Peyer's patch (tissue), 4 donors: Measurements from ENCODE around the gene CD44. TPM values are rescaled to one million over a fixed set of nuclear protein-coding genes. Genes with fewer than 3 reads are reported as not detected.

Source experiments
- DNase-seq, 3 donors: peaks; one replicate each; pipeline ENCODE4 v3.0.0-alpha.2; 2017 to 2019
- H3K27ac ChIP-seq, 4 donors: fragments of 200-600 bp; sonication (generic); one replicate each; pipeline ENCODE4 v1.5.1; 2016 to 2019
- H3K27me3 ChIP-seq, 2 donors: fragments of 200-600 bp; sonication (generic); one replicate each; pipeline ENCODE4 v1.5.1; 2019
- H3K36me3 ChIP-seq, 3 donors: fragments of 200-600 bp; sonication (generic); one replicate each; pipeline ENCODE4 v1.5.1; 2016 to 2019
- H3K4me1 ChIP-seq, 4 donors: fragments of 200-600 bp; sonication (generic); one replicate each; pipeline ENCODE4 v1.5.1; 2016 to 2019
- H3K4me3 ChIP-seq, 4 donors: fragments of 200-600 bp; sonication (generic); 1 replicate in 3 of 4; 2 replicates in 1 of 4; pipeline ENCODE4 v1.5.1; 2016 to 2019; ENCODE audit warnings: mild to moderate bottlenecking in 1 of 4
- H3K9me3 ChIP-seq, 4 donors: fragments of 200-600 bp; sonication (generic); one replicate each; pipeline ENCODE4 v1.5.1; 2016 to 2019; ENCODE audit warnings: mild to moderate bottlenecking in 1 of 4
- CTCF ChIP-seq, 6 experiments: fragments of 450-650 bp in 4 of 6; fragments of 200-600 bp in 2 of 6; sonication (generic) in 1 of 6; IDR thresholded peaks; one replicate each; pipeline ENCODE4 v1.5.1; 2017 to 2019; ENCODE audit warnings: antibody characterized with exemption in 6 of 6, mild to moderate bottlenecking in 3 of 6, moderate library complexity in 1 of 6
- POLR2A ChIP-seq, 2 donors: fragments of 450-650 bp; IDR thresholded peaks; one replicate each; pipeline ENCODE4 v1.5.1; 2017; ENCODE audit warnings: antibody characterized with exemption in 2 of 2, mild to moderate bottlenecking in 2 of 2, moderate library complexity in 2 of 2
- total RNA-seq, 4 donors: library from RNA; depleted of rRNA; stranded (reverse); fragments of >200 nt; gene quantifications; one replicate each; pipeline ENCODE4 v1.1.0, GENCODE V29; 2016

CD44 gene
- total RNA-seq, 4 donors from 2014 or later, result 71.6 to 412 (median 130) TPM

- H3K36me3 ChIP-seq, result peaks cover 0 to 30% (median 0%) of the 10 kb centered on the region in 3 donors
- no peak for DNase-seq
- TF ChIP-seq CTCF (IDR thresholded peaks at IDR 0.05), result no peak
- no peak for TF ChIP-seq POLR2A (IDR thresholded peaks at IDR 0.05)
- H3K27me3 ChIP-seq, result no peaks in the 10 kb centered on the region
- H3K9me3 ChIP-seq, result no peaks in the 10 kb centered on the region
- H3K4me3 ChIP-seq, result no peak overlapping the region
- H3K27ac ChIP-seq, result no peak overlapping the region
- no peaks in the 10 kb centered on the region for H3K4me1 ChIP-seq
These were observed 65.6 kb downstream of the CD44 start for GRCh38 chr11:35204614-35205013.

GRCh38 chr11:35206616-35207015 lies 67.6 kb downstream of the CD44 start:
- H3K27ac ChIP-seq, result no peak overlapping the region
- H3K4me1 ChIP-seq, result no peaks in the 10 kb centered on the region
- TF ChIP-seq CTCF (IDR thresholded peaks at IDR 0.05), result no peak
- TF ChIP-seq POLR2A (IDR thresholded peaks at IDR 0.05), result no peak
- H3K4me3 ChIP-seq, result no peak overlapping the region
- H3K36me3 ChIP-seq, result peaks cover 0 to 18% (median 0%) of the 10 kb centered on the region in 3 donors
- no peaks in the 10 kb centered on the region for H3K9me3 ChIP-seq
- DNase-seq, result no peak
- H3K27me3 ChIP-seq, result no peaks in the 10 kb centered on the region

- H3K36me3 ChIP-seq, result peaks cover 0 to 14% (median 0%) of the 10 kb centered on the region in 3 donors
- H3K27ac ChIP-seq, result no peak overlapping the region
- no peak for DNase-seq
- H3K27me3 ChIP-seq, result no peaks in the 10 kb centered on the region
- TF ChIP-seq CTCF (IDR thresholded peaks at IDR 0.05), result no peak
- no peak for TF ChIP-seq POLR2A (IDR thresholded peaks at IDR 0.05)
- H3K4me3 ChIP-seq, result no peak overlapping the region
- H3K9me3 ChIP-seq, result no peaks in the 10 kb centered on the region
- H3K4me1 ChIP-seq, result no peaks in the 10 kb centered on the region
These were observed 68.8 kb downstream of the CD44 start for GRCh38 chr11:35207471-35208403.

- Histone ChIP-seq H3K36me3 (peaks cover 0 to 14% (median 0%) of the 10 kb centered on the region in 3 donors), H3K4me3 (no peak overlapping the region), H3K4me1 (no peaks in the 10 kb centered on the region), H3K9me3 (no peaks in the 10 kb centered on the region), H3K27me3 (no peaks in the 10 kb centered on the region), H3K27ac (no peak overlapping the region)
- no peak for DNase-seq
- TF ChIP-seq CTCF (IDR thresholded peaks at IDR 0.05), result no peak
- no peak for TF ChIP-seq POLR2A (IDR thresholded peaks at IDR 0.05)
These were observed 69.8 kb downstream of the CD44 start for GRCh38 chr11:35208795-35209194.

- H3K27me3 ChIP-seq, result no peaks in the 10 kb centered on the region
- TF ChIP-seq POLR2A (IDR thresholded peaks at IDR 0.05) (no peak), CTCF (IDR thresholded peaks at IDR 0.05) (no peak)
- H3K4me1 ChIP-seq, result peaks cover 0 to 3% (median 0%) of the 10 kb centered on the region in 4 donors
- no peaks in the 10 kb centered on the region for H3K9me3 ChIP-seq
- no peak overlapping the region for H3K27ac ChIP-seq
- H3K4me3 ChIP-seq, result no peak overlapping the region
- H3K36me3 ChIP-seq, result peaks cover 0 to 22% (median 0%) of the 10 kb centered on the region in 3 donors
- no peak for DNase-seq
These were observed 72.0 kb downstream of the CD44 start for GRCh38 chr11:35210876-35211546.
